Stimulated activated CD4-positive, alpha-beta T cell treated with anti-CD3 and anti-CD28 coated beads, TNF-alpha, amount 100 ng/mL, for 1 hour (primary cell): ENCODE measurements around the gene KIZ.

Experiments used
- DNase-seq, 3 donors: peaks; one replicate each; pipeline ENCODE4 v3.0.0-alpha.2; 2020; ENCODE audit warnings: low read depth in 3 of 3, low spot score in 1 of 3

The KIZ gene

GRCh38 chr20:21262812-21263211, 136.9 kb downstream of the KIZ start:
- no peak for DNase-seq

- no peak for DNase-seq
These were observed 139.6 kb downstream of the KIZ start for GRCh38 chr20:21265261-21266190.

- DNase-seq = no peak
These were observed 140.3 kb downstream of the KIZ start for GRCh38 chr20:21266191-21266536.

GRCh38 chr20:21269772-21270171, 143.9 kb downstream of the KIZ start:
- DNase-seq = no peak

GRCh38 chr20:21270806-21271205, 144.9 kb downstream of the KIZ start:
- no peak for DNase-seq

- DNase-seq = no peak
These were observed 146.4 kb downstream of the KIZ start for GRCh38 chr20:21272279-21272678.

- no peak for DNase-seq
These were observed 146.8 kb downstream of the KIZ start for GRCh38 chr20:21272679-21273078.

GRCh38 chr20:21273755-21274386, 148.0 kb downstream of the KIZ start:
- no peak for DNase-seq

GRCh38 chr20:21278829-21279228, 152.9 kb downstream of the KIZ start:
- no peak for DNase-seq

- DNase-seq = no peak
These were observed 154.0 kb downstream of the KIZ start for GRCh38 chr20:21279706-21280521.

- no peak for DNase-seq
These were observed 154.7 kb downstream of the KIZ start for GRCh38 chr20:21280522-21281016.

- no peak for DNase-seq
These were observed 160.9 kb downstream of the KIZ start for GRCh38 chr20:21286775-21287174.

GRCh38 chr20:21288587-21289370, 162.9 kb downstream of the KIZ start:
- DNase-seq = no peak

GRCh38 chr20:21289651-21290050, 163.8 kb downstream of the KIZ start:
- DNase-seq = no peak

- no peak for DNase-seq
These were observed 165.1 kb downstream of the KIZ start for GRCh38 chr20:21291026-21291425.

- no peak for DNase-seq
These were observed 168.9 kb downstream of the KIZ start for GRCh38 chr20:21294755-21295154.
